Subcutaneous preadipocyte (primary cell): ENCODE data around the gene CTDSP2. TPM values are rescaled to one million over a fixed set of nuclear protein-coding genes. Genes with fewer than 3 reads are reported as not detected.

ENCODE experiments used
- small RNA-seq: library from RNA; depleted of rRNA; stranded (forward); fragments of <200 nt; gene quantifications from one replicate; pipeline ENCODE3, GENCODE V24; 2012
- total RNA-seq: library from RNA; depleted of rRNA; stranded (reverse); fragments of >200 nt; gene quantifications from 2 replicates; pipeline ENCODE4 v1.2.3, GENCODE V29; 2012

Gene CTDSP2, protein sequence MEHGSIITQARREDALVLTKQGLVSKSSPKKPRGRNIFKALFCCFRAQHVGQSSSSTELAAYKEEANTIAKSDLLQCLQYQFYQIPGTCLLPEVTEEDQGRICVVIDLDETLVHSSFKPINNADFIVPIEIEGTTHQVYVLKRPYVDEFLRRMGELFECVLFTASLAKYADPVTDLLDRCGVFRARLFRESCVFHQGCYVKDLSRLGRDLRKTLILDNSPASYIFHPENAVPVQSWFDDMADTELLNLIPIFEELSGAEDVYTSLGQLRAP
- total RNA-seq: 62.6 and 79.7 TPM in 2 replicates

DNA sequence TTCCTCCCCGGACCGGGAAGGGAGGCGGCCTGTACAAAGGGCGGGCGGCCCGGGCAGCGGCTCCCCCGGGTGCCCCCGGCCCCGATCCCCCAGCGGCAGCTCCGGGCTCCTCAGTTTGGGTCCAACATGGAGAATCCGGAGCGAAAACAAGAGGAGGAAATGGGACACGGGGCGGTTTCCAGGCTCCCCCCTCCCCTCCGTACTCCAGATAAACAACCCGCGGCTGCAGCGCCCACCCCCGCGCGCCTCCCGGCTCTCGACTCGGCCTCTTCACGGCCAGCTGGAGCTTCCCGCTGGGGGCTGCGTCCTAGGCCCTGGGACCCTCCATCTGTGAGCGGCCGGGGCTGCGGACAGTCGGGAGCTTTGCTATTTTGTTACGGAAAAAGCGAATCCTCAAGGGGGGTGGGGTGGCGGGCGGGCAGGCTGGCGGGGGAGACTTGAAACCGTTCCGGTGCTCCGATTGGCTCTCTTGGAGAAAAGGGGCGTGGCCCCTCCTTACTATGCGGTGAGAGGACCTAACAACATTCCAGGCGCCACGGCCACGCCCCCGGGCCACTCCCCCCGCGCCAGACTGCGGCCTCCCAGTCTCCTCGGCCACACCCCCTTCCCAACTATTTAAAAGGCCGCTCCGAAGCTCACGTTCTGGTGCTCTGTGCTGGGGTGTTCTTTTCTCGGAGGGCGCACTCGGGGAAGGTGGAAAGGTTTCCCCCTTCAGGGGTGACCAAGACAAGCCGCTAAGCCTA is at the start of gene CTDSP2:
CTDSP2 (minus strand) TSS at position 153 of the 743 bp plus-strand sequence. CDS start 294 bp downstream, outside the sequence.

DNA sequence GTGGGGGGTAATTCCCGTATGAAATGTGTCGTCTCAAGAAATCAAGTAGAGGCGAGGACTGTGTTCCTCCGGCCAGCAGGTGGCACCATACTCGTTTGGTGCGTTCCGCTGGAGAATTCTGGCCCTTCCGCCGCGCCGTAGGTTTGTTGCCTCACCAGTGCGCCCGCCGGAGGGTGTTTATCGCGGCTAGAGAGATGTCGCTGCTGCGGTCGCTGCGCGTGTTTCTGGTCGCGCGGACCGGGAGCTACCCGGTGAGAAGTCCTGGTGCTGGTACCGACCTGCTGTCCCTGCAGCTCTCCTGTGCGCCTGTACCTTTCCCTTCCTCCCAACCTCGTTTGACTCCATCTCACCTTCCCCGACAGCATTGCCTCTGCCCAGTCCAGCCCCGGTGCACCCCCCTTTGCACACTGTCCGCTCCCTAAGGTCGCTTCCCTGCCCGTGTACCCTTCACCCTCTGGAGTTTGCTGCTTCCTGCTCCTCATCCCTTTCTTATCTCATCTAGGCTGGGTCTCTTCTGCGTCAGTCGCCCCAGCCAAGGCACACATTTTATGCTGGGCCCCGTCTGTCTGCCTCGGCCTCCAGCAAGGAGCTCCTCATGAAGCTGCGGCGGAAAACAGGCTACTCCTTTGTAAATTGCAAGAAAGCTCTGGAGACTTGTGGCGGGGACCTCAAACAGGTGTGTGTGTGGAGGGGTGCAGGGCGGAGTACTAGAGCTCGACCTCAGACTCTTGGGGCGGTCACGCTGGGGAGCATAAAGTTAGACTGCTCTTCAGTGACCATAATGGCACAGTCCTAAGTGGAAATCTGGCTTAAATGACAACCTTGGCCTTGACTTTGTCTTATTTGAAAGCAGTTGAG is 63.7 kb downstream of the CTDSP2 start, which contains the start of gene TSFM:
TSFM (plus strand) TSS at position 180 of the 858 bp plus-strand sequence; CDS start at position 195, 15 bp downstream.

DNA sequence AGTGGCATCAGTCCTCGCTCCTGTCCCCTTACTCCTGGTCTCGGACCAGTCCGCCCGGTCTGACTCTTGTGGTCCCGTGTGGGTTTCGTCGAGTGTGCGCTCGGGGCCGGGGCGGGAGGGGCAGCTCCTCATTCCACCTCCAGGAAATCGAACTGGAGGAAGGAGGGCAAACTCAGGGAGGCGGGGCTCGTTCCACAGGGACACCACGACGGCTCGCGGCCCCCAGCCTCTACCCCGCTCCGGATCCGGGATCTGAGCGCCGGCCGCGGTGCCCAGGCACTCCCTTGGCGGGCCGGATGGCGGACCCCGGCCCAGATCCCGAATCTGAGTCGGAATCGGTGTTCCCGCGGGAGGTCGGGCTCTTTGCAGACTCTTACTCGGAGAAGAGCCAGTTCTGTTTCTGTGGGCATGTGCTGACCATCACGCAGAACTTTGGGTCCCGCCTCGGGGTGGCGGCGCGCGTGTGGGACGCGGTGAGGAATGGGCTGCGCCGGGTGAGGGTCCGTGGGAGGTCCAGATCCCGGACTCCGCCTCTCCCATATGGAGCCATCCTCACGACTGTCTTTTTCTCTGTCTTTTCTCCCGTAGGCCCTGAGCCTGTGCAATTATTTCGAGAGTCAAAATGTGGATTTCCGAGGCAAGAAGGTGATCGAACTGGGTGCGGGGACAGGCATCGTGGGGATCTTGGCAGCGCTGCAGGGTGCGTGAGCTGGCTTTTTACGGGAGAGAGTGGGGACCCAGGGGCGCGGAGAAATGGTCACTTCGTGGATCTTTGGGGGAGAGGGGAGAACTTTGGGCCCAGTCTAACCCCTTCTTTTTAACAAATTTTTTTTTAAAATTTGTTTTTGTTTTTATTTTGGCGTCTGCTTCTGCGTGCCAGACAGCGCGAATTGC is 73.9 kb downstream of the CTDSP2 start, which contains the start of gene EEF1AKMT3:
EEF1AKMT3 (plus strand) TSS at position 186 of the 894 bp plus-strand sequence; CDS start at position 297, 111 bp downstream.

DNA sequence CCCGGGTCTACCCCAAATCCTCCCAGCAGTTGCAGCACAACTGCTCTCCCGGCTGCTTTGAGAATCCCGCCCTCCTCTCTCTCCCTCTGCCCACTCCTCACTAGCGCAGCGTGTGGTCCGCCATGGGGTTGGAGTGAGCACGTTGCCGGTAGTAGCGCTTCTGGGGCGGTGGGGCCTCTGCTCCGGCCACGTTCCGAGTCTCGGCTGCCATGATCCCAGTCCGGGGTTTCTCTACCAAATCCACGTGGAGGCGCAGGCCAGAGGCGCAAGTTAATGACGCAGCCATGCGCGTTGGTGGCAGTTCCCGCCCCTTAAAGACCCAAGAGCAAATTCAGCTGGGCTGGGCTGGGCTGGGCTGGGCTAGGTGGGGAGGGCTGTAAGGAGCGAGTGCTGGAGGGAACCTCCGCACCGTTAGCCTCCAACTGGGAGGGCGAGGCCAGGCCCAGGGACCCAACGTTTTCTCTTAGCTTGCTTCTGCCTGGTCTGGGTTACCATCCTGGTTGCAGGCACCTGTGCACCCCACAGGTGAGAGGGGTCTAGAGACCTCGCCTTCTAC is 74.6 kb downstream of the CTDSP2 start, which contains the start of gene METTL1:
METTL1 (minus strand) TSS at position 233 of the 556 bp plus-strand sequence; CDS start at position 211, 22 bp downstream.

Small RNA genes within 50 kb of the gene (small RNA-seq; reads per million reads assigned to genes)
- 1.9 reads per million, percentile 79 among the genes with 10 or more reads in this experiment for gene MIR26A2
- not detected for gene RNU6-1083P

Other genes with a start within 250 kb of the CTDSP2 start
- 0.78 and 3.7 TPM in 2 replicates for gene DTX3, start 241.9 kb downstream of the CTDSP2 start, total RNA-seq
- gene ARHGEF25, start 235.3 kb downstream of the CTDSP2 start, total RNA-seq: 0.98 and 4.0 TPM in 2 replicates
- under 0.01 and 0.20 TPM in 2 replicates for gene B4GALNT1, start 213.5 kb downstream of the CTDSP2 start, total RNA-seq
- gene OS9, start 152.6 kb downstream of the CTDSP2 start, total RNA-seq: 80.9 and 99.9 TPM in 2 replicates
- gene AGAP2, start 108.0 kb downstream of the CTDSP2 start, total RNA-seq: under 0.01 and 0.39 TPM in 2 replicates
- gene TSPAN31, start 101.7 kb downstream of the CTDSP2 start, total RNA-seq: 23.3 and 28.3 TPM in 2 replicates
- 238 and 247 TPM in 2 replicates for gene CDK4, start 94.4 kb downstream of the CTDSP2 start, total RNA-seq
- 1.2 and 1.8 TPM in 2 replicates for gene MARCHF9, start 91.6 kb downstream of the CTDSP2 start, total RNA-seq
- gene CYP27B1, start 79.7 kb downstream of the CTDSP2 start, total RNA-seq: 0.39 and 1.1 TPM in 2 replicates
- 8.1 and 8.2 TPM in 2 replicates for gene METTL1, start 74.6 kb downstream of the CTDSP2 start, total RNA-seq
- 6.6 and 9.4 TPM in 2 replicates for gene EEF1AKMT3, start 74.1 kb downstream of the CTDSP2 start, total RNA-seq
- 16.6 and 27.2 TPM in 2 replicates for gene TSFM, start 63.9 kb downstream of the CTDSP2 start, total RNA-seq
- gene AVIL, start 28.0 kb downstream of the CTDSP2 start, total RNA-seq: 1.8 and 3.7 TPM in 2 replicates
- gene ATP23, start 94.8 kb upstream of the CTDSP2 start, total RNA-seq: 5.3 and 10.3 TPM in 2 replicates